PC-3 (cell line): ENCODE measurements around the gene HSD3B7. TPM values are rescaled to one million over a fixed set of nuclear protein-coding genes. Genes with fewer than 3 reads are reported as not detected.

ENCODE experiments used
- ATAC-seq: fragments of 200-7000 bp; cut with Tn5 transposase; 2 replicates; pipeline ENCODE4 v1.9.1; 2020; ENCODE audit warnings: mild to moderate bottlenecking, moderate library complexity
- BruUV-seq: library from RNA; stranded (reverse); fragments of 400-500 nt; replicated peaks from 2 replicates; lab custom pipeline; 2021; lab: Mats Ljungman, UMichigan
- CTCF ChIA-PET: fragments of 300-600 bp; sonication (Branson Sonifier 250); formaldehyde crosslinking; loops from one replicate; lab custom pipeline; 2022; ENCODE audit warnings: antibody characterized with exemption; lab: Charles Lee
- POLR2A ChIA-PET: fragments of 300-600 bp; sonication (Branson Sonifier 250); formaldehyde crosslinking; loops from one replicate; lab custom pipeline; 2022; ENCODE audit warnings: antibody characterized with exemption; ENCODE audit not compliant: unreplicated experiment; lab: Charles Lee
- DNase-seq: peaks from one replicate; pipeline ENCODE4 v3.0.0-alpha.2; 2015
- H2AFZ ChIP-seq: fragments of 300-600 bp; sonication (generic); 2 replicates; pipeline ENCODE4 v1.6.0; 2016; ENCODE audit warnings: antibody characterized with exemption, low read length
- H3F3A ChIP-seq: fragments of 300-600 bp; sonication (generic); one replicate; pipeline ENCODE4 v1.6.0; 2017; ENCODE audit warnings: antibody characterized with exemption, low read length, control low read depth, mild to moderate bottlenecking; ENCODE audit not compliant: unreplicated experiment
- H3K27ac ChIP-seq: fragments of 300-600 bp; sonication (generic); 2 replicates; pipeline ENCODE4 v1.5.1; 2016; ENCODE audit warnings: mild to moderate bottlenecking, low read length
- H3K27me3 ChIP-seq: fragments of 300-600 bp; sonication (generic); 2 replicates; pipeline ENCODE4 v1.6.1; 2016; ENCODE audit warnings: low read length, mixed read lengths
- H3K36me3 ChIP-seq: fragments of 300-600 bp; sonication (generic); 2 replicates; pipeline ENCODE4 v1.6.1; 2016; ENCODE audit warnings: low read depth, mixed run types, low read length, mixed read lengths
- H3K4me1 ChIP-seq: fragments of 300-600 bp; sonication (generic); 2 replicates; pipeline ENCODE4 v1.5.1; 2016; ENCODE audit warnings: low read length; ENCODE audit not compliant: insufficient read depth
- H3K4me2 ChIP-seq: fragments of 300-600 bp; sonication (generic); 2 replicates; pipeline ENCODE4 v1.6.0; 2016; ENCODE audit warnings: low read length
- H3K4me3 ChIP-seq: fragments of 300-600 bp; sonication (generic); 2 replicates; pipeline ENCODE4 v1.5.1; 2016; ENCODE audit warnings: mild to moderate bottlenecking, low read length, mixed read lengths
- H3K79me2 ChIP-seq: fragments of 300-600 bp; sonication (generic); 2 replicates; pipeline ENCODE4 v1.6.1; 2017; ENCODE audit warnings: low read length, mixed read lengths
- H3K9ac ChIP-seq: fragments of 300-600 bp; sonication (generic); 2 replicates; pipeline ENCODE4 v1.6.0; 2016; ENCODE audit warnings: mild to moderate bottlenecking, low read length
- H3K9me2 ChIP-seq: fragments of 300-600 bp; sonication (generic); replicated peaks from 2 replicates; pipeline ENCODE4 v1.6.1; 2016; ENCODE audit warnings: mixed run types, low read length, mixed read lengths
- H3K9me3 ChIP-seq: fragments of 300-600 bp; sonication (generic); 2 replicates; pipeline ENCODE4 v1.6.1; 2016; ENCODE audit warnings: low read length, mixed read lengths
- H4K20me1 ChIP-seq: fragments of 300-600 bp; sonication (generic); 2 replicates; pipeline ENCODE4 v1.6.1; 2016; ENCODE audit warnings: low read length, mixed read lengths
- EZH2 ChIP-seq: fragments of 300-600 bp; sonication (generic); IDR thresholded peaks from one replicate; pipeline ENCODE4 v1.6.1; 2017; ENCODE audit warnings: antibody characterized with exemption, mild to moderate bottlenecking, low read length; ENCODE audit not compliant: unreplicated experiment
- EZH2phosphoT487 ChIP-seq: fragments of 300-600 bp; sonication (generic); IDR thresholded peaks from 2 replicates; pipeline ENCODE4 v1.6.1; 2018; ENCODE audit warnings: mild to moderate bottlenecking, antibody characterized with exemption, low read length, borderline replicate concordance
- intact Hi-C: fragments of 100-400 bp; cut with micrococcal nuclease; formaldehyde crosslinking; loops from 2 replicates; pipeline ENCODE4 v1.9.0; 2023
- total RNA-seq: library from RNA; depleted of rRNA; stranded (reverse); fragments of >200 nt; gene quantifications from 2 replicates; pipeline ENCODE4 v1.2.3, GENCODE V29; 2014
- TF ChIP-seq, protein P1 (sequence below): fragments of 300-600 bp; sonication (generic); conservative IDR thresholded peaks from 2 replicates; pipeline ENCODE4 v1.5.1; 2017; ENCODE audit warnings: antibody characterized with exemption, low read depth, mild to moderate bottlenecking, low read length

Gene HSD3B7
- total RNA-seq, 1 experiment from 2014 or later = 16.3 TPM

DNA sequence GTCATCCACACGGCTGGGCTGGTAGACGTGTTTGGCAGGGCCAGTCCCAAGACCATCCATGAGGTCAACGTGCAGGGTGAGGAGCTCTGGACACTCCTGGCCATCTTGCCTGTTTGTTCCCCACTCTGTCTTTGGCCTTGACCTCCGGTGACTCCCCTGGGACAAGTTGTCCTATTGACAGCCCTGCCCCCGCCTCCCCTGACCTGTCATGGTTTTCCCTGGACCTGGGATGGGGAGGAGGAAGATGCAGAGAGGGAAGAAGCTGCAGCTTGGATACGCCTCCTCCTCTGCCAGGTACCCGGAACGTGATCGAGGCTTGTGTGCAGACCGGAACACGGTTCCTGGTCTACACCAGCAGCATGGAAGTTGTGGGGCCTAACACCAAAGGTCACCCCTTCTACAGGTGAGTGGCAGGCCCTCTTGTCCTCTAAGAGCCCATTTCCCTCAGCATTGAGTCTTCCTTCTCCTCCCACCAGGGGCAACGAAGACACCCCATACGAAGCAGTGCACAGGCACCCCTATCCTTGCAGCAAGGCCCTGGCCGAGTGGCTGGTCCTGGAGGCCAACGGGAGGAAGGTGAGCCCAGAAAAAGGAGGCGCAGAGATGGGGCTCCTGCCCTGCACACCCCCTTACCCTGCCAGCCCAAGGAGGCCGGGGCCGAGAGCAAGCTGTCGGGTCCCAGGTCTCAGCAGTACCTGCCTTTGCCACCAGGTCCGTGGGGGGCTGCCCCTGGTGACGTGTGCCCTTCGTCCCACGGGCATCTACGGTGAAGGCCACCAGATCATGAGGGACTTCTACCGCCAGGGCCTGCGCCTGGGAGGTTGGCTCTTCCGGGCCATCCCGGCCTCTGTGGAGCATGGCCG lies 1.4 kb downstream of the HSD3B7 start:
- intact Hi-C loops = no loop called here
- H3K9me3 ChIP-seq = no peaks in the 10 kb centered on the region
- no TSS peak for BruUV-seq
- H4K20me1 ChIP-seq = no peaks in the 10 kb centered on the region
- no peaks in the 10 kb centered on the region for H3K27me3 ChIP-seq
- no peak for ATAC-seq
- no peaks in the 10 kb centered on the region for H3K79me2 ChIP-seq
- H3K9ac ChIP-seq = no peak overlapping the region
- no peak overlapping the region for H3K27ac ChIP-seq
- H3K4me3 ChIP-seq = no peak overlapping the region
- H3F3A ChIP-seq = no peaks in the 10 kb centered on the region
- no peak overlapping the region for H3K4me2 ChIP-seq
- no peak overlapping the region for H2AFZ ChIP-seq
- H3K4me1 ChIP-seq = peaks cover 7% of the 10 kb centered on the region; the same call in 1 of the 2 replicates
- DNase-seq = no peak
- CTCF ChIA-PET = interaction anchor here (1.6 to 1.8 kb wide), 2 partner anchors 88 to 156 kb away, joined by 5 to 11 read pairs; partner anchors contain the start of genes ZNF646 and ZNF668
- TF ChIP-seq EZH2phosphoT487 (no peak), EZH2 (no peak)
- TF ChIP-seq, protein P1, sequence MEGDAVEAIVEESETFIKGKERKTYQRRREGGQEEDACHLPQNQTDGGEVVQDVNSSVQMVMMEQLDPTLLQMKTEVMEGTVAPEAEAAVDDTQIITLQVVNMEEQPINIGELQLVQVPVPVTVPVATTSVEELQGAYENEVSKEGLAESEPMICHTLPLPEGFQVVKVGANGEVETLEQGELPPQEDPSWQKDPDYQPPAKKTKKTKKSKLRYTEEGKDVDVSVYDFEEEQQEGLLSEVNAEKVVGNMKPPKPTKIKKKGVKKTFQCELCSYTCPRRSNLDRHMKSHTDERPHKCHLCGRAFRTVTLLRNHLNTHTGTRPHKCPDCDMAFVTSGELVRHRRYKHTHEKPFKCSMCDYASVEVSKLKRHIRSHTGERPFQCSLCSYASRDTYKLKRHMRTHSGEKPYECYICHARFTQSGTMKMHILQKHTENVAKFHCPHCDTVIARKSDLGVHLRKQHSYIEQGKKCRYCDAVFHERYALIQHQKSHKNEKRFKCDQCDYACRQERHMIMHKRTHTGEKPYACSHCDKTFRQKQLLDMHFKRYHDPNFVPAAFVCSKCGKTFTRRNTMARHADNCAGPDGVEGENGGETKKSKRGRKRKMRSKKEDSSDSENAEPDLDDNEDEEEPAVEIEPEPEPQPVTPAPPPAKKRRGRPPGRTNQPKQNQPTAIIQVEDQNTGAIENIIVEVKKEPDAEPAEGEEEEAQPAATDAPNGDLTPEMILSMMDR = no peak
- no peaks in the 10 kb centered on the region for H3K36me3 ChIP-seq
- POLR2A ChIA-PET = no interaction called here
- no peaks in the 10 kb centered on the region for H3K9me2 ChIP-seq

DNA sequence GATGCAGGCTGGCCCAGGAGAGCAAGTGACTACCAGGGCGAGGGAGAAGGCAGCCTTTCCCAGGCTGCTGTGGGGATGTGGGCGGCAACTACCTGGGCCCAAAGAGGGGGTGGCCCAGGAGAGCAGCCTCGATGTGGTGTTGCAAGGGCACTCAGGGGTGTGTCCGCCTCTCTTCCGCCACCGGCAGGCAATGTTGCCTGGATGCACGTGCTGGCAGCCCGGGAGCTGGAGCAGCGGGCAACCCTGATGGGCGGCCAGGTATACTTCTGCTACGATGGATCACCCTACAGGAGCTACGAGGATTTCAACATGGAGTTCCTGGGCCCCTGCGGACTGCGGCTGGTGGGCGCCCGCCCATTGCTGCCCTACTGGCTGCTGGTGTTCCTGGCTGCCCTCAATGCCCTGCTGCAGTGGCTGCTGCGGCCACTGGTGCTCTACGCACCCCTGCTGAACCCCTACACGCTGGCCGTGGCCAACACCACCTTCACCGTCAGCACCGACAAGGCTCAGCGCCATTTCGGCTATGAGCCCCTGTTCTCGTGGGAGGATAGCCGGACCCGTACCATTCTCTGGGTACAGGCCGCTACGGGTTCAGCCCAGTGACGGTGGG lies 2.7 kb downstream of the HSD3B7 start:
- DNase-seq = no peak
- Histone ChIP-seq H3K4me2 (no peak overlapping the region), H3K27ac (no peak overlapping the region), H3K79me2 (no peaks in the 10 kb centered on the region), H3K27me3 (no peaks in the 10 kb centered on the region), H4K20me1 (no peaks in the 10 kb centered on the region), H3K9ac (no peak overlapping the region), H3K4me1 (peaks cover 7% of the 10 kb centered on the region; the same call in 1 of the 2 replicates), H3F3A (no peaks in the 10 kb centered on the region), H3K9me3 (no peaks in the 10 kb centered on the region), H2AFZ (no peak overlapping the region), H3K36me3 (no peaks in the 10 kb centered on the region), H3K4me3 (no peak overlapping the region), H3K9me2 (no peaks in the 10 kb centered on the region)
- CTCF ChIA-PET = no interaction called here
- intact Hi-C loops = no loop called here
- no peak for TF ChIP-seq EZH2
- no peak for TF ChIP-seq EZH2phosphoT487
- TF ChIP-seq, protein P1 = no peak
- BruUV-seq = no TSS peak
- POLR2A ChIA-PET = no interaction called here
- ATAC-seq = no peak
